GM21390 (cell line): Measurements from ENCODE around the gene FAM184A.
"Not testable (repeated sequence)": the region's sequence is repeated elsewhere in the genome, so short reads cannot be mapped to it uniquely, and the experiment has no call there.

ENCODE experiments used
- ATAC-seq: cut with Tn5 transposase; IDR thresholded peaks from one replicate; pipeline ENCODE4 v1.9.1; 2021; ENCODE audit not compliant: unreplicated experiment

FAM184A gene

GRCh38 chr6:119022796-119023195 is 55.7 kb downstream of the FAM184A start:
- no peak for ATAC-seq

- no peak for ATAC-seq
Measured at GRCh38 chr6:119020597-119021561, 57.6 kb downstream of the FAM184A start.

- not testable (repeated sequence) for ATAC-seq
Measured at GRCh38 chr6:119015165-119015564, 63.3 kb downstream of the FAM184A start.

GRCh38 chr6:119012521-119012920 is 65.9 kb downstream of the FAM184A start:
- ATAC-seq, result no peak

GRCh38 chr6:119009266-119009665 is 69.2 kb downstream of the FAM184A start:
- ATAC-seq, result not testable (repeated sequence)

GRCh38 chr6:119006974-119007373 is 71.5 kb downstream of the FAM184A start:
- no peak for ATAC-seq

- no peak for ATAC-seq
Measured at GRCh38 chr6:119002069-119002468, 76.4 kb downstream of the FAM184A start.

GRCh38 chr6:118999494-119000040 is 78.9 kb downstream of the FAM184A start:
- no peak for ATAC-seq

- ATAC-seq, result not testable (repeated sequence)
Measured at GRCh38 chr6:118997426-118997825, 81.0 kb downstream of the FAM184A start.

GRCh38 chr6:118996289-118996820 is 82.1 kb downstream of the FAM184A start:
- no peak for ATAC-seq

GRCh38 chr6:118993803-118994251 is 84.6 kb downstream of the FAM184A start:
- no peak for ATAC-seq

GRCh38 chr6:118993358-118993757 is 85.1 kb downstream of the FAM184A start:
- ATAC-seq, result no peak

- ATAC-seq, result no peak
Measured at GRCh38 chr6:118992186-118992795, 86.2 kb downstream of the FAM184A start.

- ATAC-seq, result no peak
Measured at GRCh38 chr6:118986312-118986711, 92.2 kb downstream of the FAM184A start.

- ATAC-seq, result no peak
Measured at GRCh38 chr6:118985123-118985830, 93.2 kb downstream of the FAM184A start.

- ATAC-seq, result peak; percentile 53
Measured at GRCh38 chr6:118984342-118984741, 94.1 kb downstream of the FAM184A start.

- ATAC-seq, result no peak
Measured at GRCh38 chr6:118982575-118982911, 95.9 kb downstream of the FAM184A start.

- no peak for ATAC-seq
Measured at GRCh38 chr6:118981884-118982574, 96.4 kb downstream of the FAM184A start.

- ATAC-seq, result no peak
Measured at GRCh38 chr6:118980063-118980462, 98.4 kb downstream of the FAM184A start.

GRCh38 chr6:118974790-118975189 is 103.7 kb downstream of the FAM184A start:
- ATAC-seq, result no peak
